ENCODE measurements around the gene GREB1L.

GRCh38 chr18:21439431-21439846 is 197.4 kb downstream of the GREB1L start:
- TF ChIP-seq, protein P1, sequence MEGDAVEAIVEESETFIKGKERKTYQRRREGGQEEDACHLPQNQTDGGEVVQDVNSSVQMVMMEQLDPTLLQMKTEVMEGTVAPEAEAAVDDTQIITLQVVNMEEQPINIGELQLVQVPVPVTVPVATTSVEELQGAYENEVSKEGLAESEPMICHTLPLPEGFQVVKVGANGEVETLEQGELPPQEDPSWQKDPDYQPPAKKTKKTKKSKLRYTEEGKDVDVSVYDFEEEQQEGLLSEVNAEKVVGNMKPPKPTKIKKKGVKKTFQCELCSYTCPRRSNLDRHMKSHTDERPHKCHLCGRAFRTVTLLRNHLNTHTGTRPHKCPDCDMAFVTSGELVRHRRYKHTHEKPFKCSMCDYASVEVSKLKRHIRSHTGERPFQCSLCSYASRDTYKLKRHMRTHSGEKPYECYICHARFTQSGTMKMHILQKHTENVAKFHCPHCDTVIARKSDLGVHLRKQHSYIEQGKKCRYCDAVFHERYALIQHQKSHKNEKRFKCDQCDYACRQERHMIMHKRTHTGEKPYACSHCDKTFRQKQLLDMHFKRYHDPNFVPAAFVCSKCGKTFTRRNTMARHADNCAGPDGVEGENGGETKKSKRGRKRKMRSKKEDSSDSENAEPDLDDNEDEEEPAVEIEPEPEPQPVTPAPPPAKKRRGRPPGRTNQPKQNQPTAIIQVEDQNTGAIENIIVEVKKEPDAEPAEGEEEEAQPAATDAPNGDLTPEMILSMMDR (conservative IDR thresholded peaks at IDR 0.05 in 1 of 2, IDR thresholded peaks at IDR 0.05 in 1 of 2; ENCODE audit: low read depth in 1 of 2, low read length in 2 of 2): no peak
- no peak for TF ChIP-seq EZH2 (IDR thresholded peaks at IDR 0.05; ENCODE audit: low read length, missing control alignments)

Measured in fibroblast of lung (primary cell).